Adrenal gland (tissue), 12 donors: ENCODE data around the gene MYT1. TPM values are rescaled to one million over a fixed set of nuclear protein-coding genes. Genes with fewer than 3 reads are reported as not detected.
"Not testable (repeated sequence)": the region's sequence is repeated elsewhere in the genome, so short reads cannot be mapped to it uniquely, and the experiment has no call there.

Experiments used
- DNase-seq, 7 donors: peaks; one replicate each; pipeline ENCODE4 v3.0.0-alpha.2; 2019 to 2020
- H3K27ac ChIP-seq, 5 donors: fragments of 200-600 bp; sonication (generic) in 4 of 5; 1 replicate in 3 of 5; 2 replicates in 2 of 5; pipeline versions ENCODE4 v1.5.1 to v1.8.0; 2016 to 2020; ENCODE audit warnings: mild to moderate bottlenecking in 1 of 5
- H3K27me3 ChIP-seq: fragments of 200-600 bp; 2 replicates; pipeline ENCODE4 v1.8.0; 2021
- H3K36me3 ChIP-seq, 2 donors: fragments of 200-600 bp; replicated peaks in 1 of 2; 1 replicate in 1 of 2; 2 replicates in 1 of 2; pipeline versions ENCODE4 v1.5.1 to v1.8.0; 2018 to 2022
- H3K4me1 ChIP-seq, 2 donors: fragments of 200-600 bp; replicated peaks in 1 of 2; 1 replicate in 1 of 2; 2 replicates in 1 of 2; pipeline versions ENCODE4 v1.5.1 to v1.8.0; 2018 to 2021
- H3K4me3 ChIP-seq, 4 donors: fragments of 200-600 bp; sonication (generic) in 3 of 4; one replicate each; pipeline ENCODE4 v1.5.1; 2016 to 2018
- H3K9me3 ChIP-seq, 3 donors: fragments of 200-600 bp; sonication (generic) in 1 of 3; replicated peaks in 1 of 3; 1 replicate in 2 of 3; 2 replicates in 1 of 3; pipeline versions ENCODE4 v1.5.1 to v1.8.0; 2016 to 2021
- POLR2A ChIP-seq, 2 donors: fragments of 450-650 bp; IDR thresholded peaks; one replicate each; pipeline ENCODE4 v1.6.1; 2017; ENCODE audit warnings: antibody characterized with exemption in 2 of 2, mild to moderate bottlenecking in 2 of 2, moderate library complexity in 1 of 2
- WGBS, 4 donors: extraction: QIAGEN DNeasy Blood & Tissue Kit in 2 of 4; methylation state at CpG; one replicate each; pipeline versions ENCODE4 v1.1.5 to v1.1.7; 2013 to 2017; 5-methylcytosine and 5-hydroxymethylcytosine counted together
- intact Hi-C, 2 donors: fragments of 100-400 bp; cut with DNase I; formaldehyde crosslinking; loops; one replicate each; pipeline versions ENCODE4 v1.14.1 to v1.15.0; 2022 to 2023
- polyA plus RNA-seq, 3 donors: library from polyadenylated mRNA; stranded (reverse); fragments of 200-250 nt in 2 of 3; fragments of 350-450 nt in 1 of 3; fragmentation: Illumina TruSeq in 1 of 3; extraction: RNeasy Lipid Tissue Mini Kit (QIAGEN cat#74804) in 1 of 3; gene quantifications; one replicate each; pipeline ENCODE4 v1.2.3, GENCODE V29; 2013 to 2014
- total RNA-seq, 9 donors: library from RNA; depleted of rRNA in 4 of 9; stranded (reverse); fragments of >200 nt in 4 of 9; fragments of 120-200 nt in 1 of 9; fragmentation: NEBNext Ultra II Directional in 1 of 9; extraction: Animal tissue kit (Norgen Biotek cat#: 25700) in 1 of 9; gene quantifications; one replicate each; pipeline versions ENCODE4 v1.1.0 to v1.2.4, GENCODE V29; 2013 to 2023
- TF ChIP-seq, protein P1 (sequence below), 6 experiments: fragments of 450-650 bp in 4 of 6; fragments of 200-600 bp in 2 of 6; sonication (generic) in 1 of 6; IDR thresholded peaks; 1 replicate in 5 of 6; 2 replicates in 1 of 6; pipeline versions ENCODE4 v1.5.1 to v1.8.0; 2016 to 2021; ENCODE audit warnings: antibody characterized with exemption in 6 of 6, mild to moderate bottlenecking in 2 of 6, moderate library complexity in 1 of 6
- donor health status: healthy with polysubstance abuse.
- donor health status: Bipolar disorder and iron deficiency.
- donor health status: DM: yes; HTN: yes; CAD: no.
- donor health status: DM: no; HTN: no; CAD: no.
- donor health status: DM: no; HTN: no; CAD: no.
- donor health status: DM: yes; HTN: yes; CAD: no.

MYT1 gene
- total and polyA plus RNA-seq, 12 donors, result 0.61 to 8.5 (median 2.7) TPM

DNA sequence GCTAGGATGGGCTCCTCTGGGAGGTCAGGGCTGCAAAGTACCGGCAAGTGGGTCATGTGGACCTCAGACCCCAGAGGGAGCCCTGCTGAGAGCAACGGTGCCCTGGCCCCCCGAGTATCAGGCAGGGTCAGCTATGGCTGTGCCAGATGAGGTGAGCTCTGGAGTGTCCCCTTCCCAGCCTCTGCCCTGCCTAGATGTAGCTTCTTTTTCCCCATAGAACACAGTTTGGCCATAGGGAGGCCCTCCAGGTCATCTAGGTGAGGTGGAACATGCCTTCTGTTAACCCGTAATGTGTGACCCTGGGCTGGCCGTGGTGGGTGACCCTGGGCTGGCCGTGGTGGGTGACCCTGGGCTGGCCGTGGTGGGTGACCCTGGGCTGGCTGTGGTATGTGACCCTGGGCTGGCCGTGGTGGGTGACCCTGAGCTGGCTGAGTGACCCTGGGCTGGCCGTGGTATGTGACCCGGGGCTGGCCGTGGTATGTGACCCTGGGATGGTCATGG, 70.1 kb downstream of the MYT1 start:
- Histone ChIP-seq H3K36me3 (no peaks in the 10 kb centered on the region), H3K27ac (peak overlapping the region in 2 of 5 donors; percentile 33 to 75), H3K4me1 (peaks cover 13 to 17% of the 10 kb centered on the region in 2 donors), H3K4me3 (no peak overlapping the region), H3K27me3 (no peaks in the 10 kb centered on the region), H3K9me3 (no peaks in the 10 kb centered on the region)
- TF ChIP-seq, protein P1, sequence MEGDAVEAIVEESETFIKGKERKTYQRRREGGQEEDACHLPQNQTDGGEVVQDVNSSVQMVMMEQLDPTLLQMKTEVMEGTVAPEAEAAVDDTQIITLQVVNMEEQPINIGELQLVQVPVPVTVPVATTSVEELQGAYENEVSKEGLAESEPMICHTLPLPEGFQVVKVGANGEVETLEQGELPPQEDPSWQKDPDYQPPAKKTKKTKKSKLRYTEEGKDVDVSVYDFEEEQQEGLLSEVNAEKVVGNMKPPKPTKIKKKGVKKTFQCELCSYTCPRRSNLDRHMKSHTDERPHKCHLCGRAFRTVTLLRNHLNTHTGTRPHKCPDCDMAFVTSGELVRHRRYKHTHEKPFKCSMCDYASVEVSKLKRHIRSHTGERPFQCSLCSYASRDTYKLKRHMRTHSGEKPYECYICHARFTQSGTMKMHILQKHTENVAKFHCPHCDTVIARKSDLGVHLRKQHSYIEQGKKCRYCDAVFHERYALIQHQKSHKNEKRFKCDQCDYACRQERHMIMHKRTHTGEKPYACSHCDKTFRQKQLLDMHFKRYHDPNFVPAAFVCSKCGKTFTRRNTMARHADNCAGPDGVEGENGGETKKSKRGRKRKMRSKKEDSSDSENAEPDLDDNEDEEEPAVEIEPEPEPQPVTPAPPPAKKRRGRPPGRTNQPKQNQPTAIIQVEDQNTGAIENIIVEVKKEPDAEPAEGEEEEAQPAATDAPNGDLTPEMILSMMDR (IDR thresholded peaks at IDR 0.05), result no peak
- TF ChIP-seq POLR2A (IDR thresholded peaks at IDR 0.05), result no peak
- DNase-seq, result no peak
- intact Hi-C loops, result no loop called here
- WGBS, 4 donors, result 56 to 60% (median 58%) methylated on average over 3 to 11 of the region's 11 CpGs

DNA sequence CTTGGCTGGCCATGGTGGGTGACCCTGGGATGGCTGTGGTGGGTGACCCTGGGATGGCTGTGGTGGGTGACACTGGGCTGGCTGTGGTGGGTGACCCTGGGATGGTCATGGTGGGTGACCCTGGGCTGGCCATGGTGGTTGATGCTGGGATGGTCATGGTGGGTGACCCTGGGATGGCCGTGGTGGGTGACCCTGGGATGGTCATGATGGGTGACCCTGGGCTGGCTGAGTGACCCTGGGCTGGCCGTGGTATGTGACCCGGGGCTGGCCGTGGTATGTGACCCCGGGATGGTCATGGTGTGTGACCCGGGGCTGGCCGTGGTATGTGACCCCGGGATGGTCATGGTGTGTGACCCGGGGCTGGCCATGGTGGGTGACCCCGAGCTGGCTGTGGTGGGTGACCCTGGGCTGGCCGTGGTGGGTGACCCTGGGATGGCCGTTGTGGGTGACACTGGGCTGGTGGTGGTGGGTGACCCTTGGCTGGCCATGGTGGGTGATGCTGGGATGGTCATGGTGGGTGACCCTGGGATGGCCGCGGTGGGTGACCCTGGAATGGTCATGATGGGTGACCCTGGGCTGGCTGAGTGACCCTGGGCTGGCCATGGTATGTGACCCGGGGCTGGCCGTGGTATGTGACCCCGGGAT, 70.8 kb downstream of the MYT1 start:
- DNase-seq, H3K27me3 ChIP-seq, H3K9me3 ChIP-seq, H3K27ac ChIP-seq, H3K36me3 ChIP-seq, H3K4me3 ChIP-seq, intact Hi-C loops: not testable (repeated sequence)
- peaks cover 13 to 17% of the 10 kb centered on the region in 2 donors for H3K4me1 ChIP-seq
- 65 to 80% (median 78%) methylated on average over 1 to 17 of the region's 17 CpGs for WGBS, 4 donors

DNA sequence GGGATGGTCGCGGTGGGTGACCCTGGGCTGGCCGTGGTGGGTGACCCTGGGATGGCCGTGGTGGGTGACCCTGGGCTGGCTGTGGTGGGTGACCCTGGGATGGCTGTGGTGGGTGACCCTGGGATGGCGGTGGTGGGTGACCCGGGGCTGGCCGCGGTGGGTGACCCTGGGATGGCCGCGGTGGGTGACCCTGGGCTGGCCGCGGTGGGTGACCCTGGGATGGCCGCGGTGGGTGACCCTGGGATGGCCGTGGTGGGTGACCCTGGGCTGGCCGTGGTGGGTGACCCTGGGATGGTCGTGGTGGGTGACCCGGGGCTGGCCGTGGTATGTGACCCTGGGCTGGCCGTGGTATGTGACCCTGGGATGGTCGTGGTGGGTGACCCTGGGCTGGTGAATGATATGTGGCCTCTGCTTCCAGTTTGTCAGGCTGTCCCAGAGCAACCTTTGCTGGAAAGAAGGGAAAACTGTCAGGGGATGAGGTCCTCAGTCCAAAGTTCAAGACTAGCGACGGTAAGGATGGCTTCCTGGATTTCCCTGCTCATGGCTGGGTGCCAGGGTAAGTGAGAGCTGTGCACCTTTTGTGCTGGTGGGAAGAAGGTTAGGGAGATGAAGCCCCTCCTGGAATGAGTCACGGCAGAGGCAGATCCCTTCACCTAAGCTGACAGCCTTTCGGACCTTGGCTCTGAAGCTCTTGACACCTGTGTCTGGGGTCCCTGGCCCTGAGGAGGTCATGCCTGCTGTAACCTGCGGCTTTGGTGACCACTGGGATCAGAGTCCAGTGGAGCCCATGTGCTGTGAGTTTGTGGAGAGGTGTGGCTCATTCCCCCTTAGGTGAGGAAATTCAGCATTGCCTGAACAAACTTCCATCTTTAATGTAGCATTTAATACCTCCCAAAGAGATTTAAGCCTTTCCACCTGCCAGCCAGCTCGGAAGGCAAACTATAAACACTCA, 72.2 kb downstream of the MYT1 start:
- Histone ChIP-seq H3K4me1 (peaks cover 13 to 17% of the 10 kb centered on the region in 2 donors), H3K4me3 (no peak overlapping the region), H3K27me3 (no peaks in the 10 kb centered on the region), H3K36me3 (no peaks in the 10 kb centered on the region), H3K9me3 (no peaks in the 10 kb centered on the region), H3K27ac (no peak overlapping the region)
- TF ChIP-seq POLR2A (IDR thresholded peaks at IDR 0.05), result no peak
- TF ChIP-seq, protein P1 (IDR thresholded peaks at IDR 0.05), result no peak
- intact Hi-C loops, result no loop called here
- 60 to 82% (median 65%) methylated on average over 5 to 26 of the region's 27 CpGs for WGBS, 4 donors
- no peak for DNase-seq

DNA sequence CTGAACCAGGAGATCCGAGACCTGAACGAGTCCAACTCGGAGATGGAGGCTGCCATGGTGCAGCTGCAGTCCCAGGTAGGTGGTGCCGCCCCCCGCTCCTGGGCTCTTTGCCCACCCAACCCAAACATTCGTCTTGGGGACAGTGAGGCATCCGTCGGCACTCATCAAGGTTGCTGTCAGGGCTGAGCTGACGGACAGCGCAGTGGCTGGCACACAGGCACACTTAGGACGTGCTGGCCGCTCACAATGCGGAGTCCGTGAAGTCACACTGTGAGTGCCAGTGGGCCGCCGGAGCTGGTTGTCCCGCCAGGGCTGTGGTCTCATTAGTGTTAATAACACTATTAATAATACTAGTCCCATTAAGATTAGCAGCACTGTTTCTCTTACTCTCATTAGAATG, 73.1 kb downstream of the MYT1 start:
- no peaks in the 10 kb centered on the region for H3K27me3 ChIP-seq
- WGBS, 4 donors, result 81 to 93% (median 89%) methylated on average over 11 to 17 of the region's 17 CpGs
- H3K4me1 ChIP-seq, result peaks cover 13 to 15% of the 10 kb centered on the region in 2 donors
- H3K4me3 ChIP-seq, result no peak overlapping the region
- TF ChIP-seq, protein P1 (IDR thresholded peaks at IDR 0.05), result no peak
- no peak for TF ChIP-seq POLR2A (IDR thresholded peaks at IDR 0.05)
- no peaks in the 10 kb centered on the region for H3K9me3 ChIP-seq
- H3K36me3 ChIP-seq, result no peaks in the 10 kb centered on the region
- H3K27ac ChIP-seq, result no peak overlapping the region
- intact Hi-C loops, result no loop called here
- no peak for DNase-seq
